Suprapubic skin (tissue), 4 donors: Measurements from ENCODE around the gene SIK2. TPM values are rescaled to one million over a fixed set of nuclear protein-coding genes. Genes with fewer than 3 reads are reported as not detected.

Experiments
- DNase-seq, 2 donors: peaks; one replicate each; pipeline ENCODE4 v3.0.0-alpha.2; 2019; ENCODE audit warnings: low spot score in 2 of 2
- H3K27ac ChIP-seq: fragments of 200-600 bp; sonication (generic); one replicate; pipeline ENCODE4 v1.5.1; 2019
- H3K27me3 ChIP-seq: fragments of 200-600 bp; sonication (generic); one replicate; pipeline ENCODE4 v1.5.1; 2019
- H3K36me3 ChIP-seq: fragments of 200-600 bp; sonication (generic); one replicate; pipeline ENCODE4 v1.5.1; 2019
- H3K4me1 ChIP-seq: fragments of 200-600 bp; sonication (generic); one replicate; pipeline ENCODE4 v1.5.1; 2019
- H3K4me3 ChIP-seq: fragments of 200-600 bp; sonication (generic); one replicate; pipeline ENCODE4 v1.5.1; 2019; ENCODE audit warnings: mild to moderate bottlenecking
- H3K9me3 ChIP-seq: fragments of 200-600 bp; sonication (generic); one replicate; pipeline ENCODE4 v1.5.1; 2019
- EP300 ChIP-seq: sonication (generic); formaldehyde crosslinking; IDR thresholded peaks from one replicate; pipeline ENCODE4 v1.6.1; 2017; ENCODE audit warnings: antibody characterized with exemption
- POLR2A ChIP-seq, 2 donors: fragments of 450-650 bp; IDR thresholded peaks; one replicate each; pipeline ENCODE4 v1.6.1; 2017; ENCODE audit warnings: antibody characterized with exemption in 2 of 2, mild to moderate bottlenecking in 2 of 2, moderate library complexity in 2 of 2
- POLR2AphosphoS5 ChIP-seq, 3 donors: sonication (generic); formaldehyde crosslinking; IDR thresholded peaks; one replicate each; pipeline ENCODE4 v1.6.1; 2017; ENCODE audit warnings: antibody characterized with exemption in 3 of 3
- WGBS: methylation state at CpG from one replicate; pipeline ENCODE4 v1.1.5; 2018; 5-methylcytosine and 5-hydroxymethylcytosine counted together
- total RNA-seq, 4 donors: library from RNA; depleted of rRNA; stranded (reverse); fragments of >200 nt; gene quantifications; one replicate each; pipeline ENCODE4 v1.1.0, GENCODE V29; 2016
- TF ChIP-seq, protein P1 (sequence below), 2 donors: fragments of 200-600 bp in 1 of 2; fragments of 450-650 bp in 1 of 2; sonication (generic) in 1 of 2; IDR thresholded peaks; one replicate each; pipeline ENCODE4 v1.5.1; 2016 to 2019; ENCODE audit warnings: antibody characterized with exemption in 2 of 2, mild to moderate bottlenecking in 1 of 2, moderate library complexity in 1 of 2

The SIK2 gene
- total RNA-seq, 4 donors from 2014 or later, result 13.9 to 29.0 (median 25.1) TPM

DNA sequence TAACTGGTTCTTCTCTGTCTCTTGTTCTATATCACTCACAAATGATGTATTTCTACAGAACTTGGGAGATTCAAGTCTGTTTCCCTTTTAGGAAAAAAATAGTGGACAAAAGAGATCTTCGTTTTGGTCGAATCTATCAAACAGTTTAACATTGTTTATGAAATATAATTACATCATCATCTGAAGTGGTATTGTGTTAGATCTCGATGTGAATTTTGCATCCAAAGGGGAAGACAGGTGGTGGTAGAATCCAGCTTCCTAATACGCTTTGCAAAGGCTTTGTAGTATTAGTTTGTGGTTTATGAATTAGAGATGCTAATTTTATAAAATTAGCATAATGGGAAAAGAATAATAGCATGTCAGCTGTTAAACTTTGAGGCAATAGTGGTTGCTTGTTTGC, 3.4 kb downstream of the SIK2 start:
- Histone ChIP-seq H3K9me3 (no peaks in the 10 kb centered on the region), H3K27ac (no peak overlapping the region), H3K27me3 (no peaks in the 10 kb centered on the region), H3K4me3 (no peak overlapping the region), H3K4me1 (peaks cover 22% of the 10 kb centered on the region), H3K36me3 (no peaks in the 10 kb centered on the region)
- no peak for DNase-seq
- 47% methylated on average over 4 of the region's 4 CpGs for WGBS
- TF ChIP-seq POLR2A (IDR thresholded peaks at IDR 0.05) (no peak), EP300 (no peak), POLR2AphosphoS5 (IDR thresholded peaks at IDR 0.05) (no peak)
- TF ChIP-seq, protein P1, sequence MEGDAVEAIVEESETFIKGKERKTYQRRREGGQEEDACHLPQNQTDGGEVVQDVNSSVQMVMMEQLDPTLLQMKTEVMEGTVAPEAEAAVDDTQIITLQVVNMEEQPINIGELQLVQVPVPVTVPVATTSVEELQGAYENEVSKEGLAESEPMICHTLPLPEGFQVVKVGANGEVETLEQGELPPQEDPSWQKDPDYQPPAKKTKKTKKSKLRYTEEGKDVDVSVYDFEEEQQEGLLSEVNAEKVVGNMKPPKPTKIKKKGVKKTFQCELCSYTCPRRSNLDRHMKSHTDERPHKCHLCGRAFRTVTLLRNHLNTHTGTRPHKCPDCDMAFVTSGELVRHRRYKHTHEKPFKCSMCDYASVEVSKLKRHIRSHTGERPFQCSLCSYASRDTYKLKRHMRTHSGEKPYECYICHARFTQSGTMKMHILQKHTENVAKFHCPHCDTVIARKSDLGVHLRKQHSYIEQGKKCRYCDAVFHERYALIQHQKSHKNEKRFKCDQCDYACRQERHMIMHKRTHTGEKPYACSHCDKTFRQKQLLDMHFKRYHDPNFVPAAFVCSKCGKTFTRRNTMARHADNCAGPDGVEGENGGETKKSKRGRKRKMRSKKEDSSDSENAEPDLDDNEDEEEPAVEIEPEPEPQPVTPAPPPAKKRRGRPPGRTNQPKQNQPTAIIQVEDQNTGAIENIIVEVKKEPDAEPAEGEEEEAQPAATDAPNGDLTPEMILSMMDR (IDR thresholded peaks at IDR 0.05), result no peak

DNA sequence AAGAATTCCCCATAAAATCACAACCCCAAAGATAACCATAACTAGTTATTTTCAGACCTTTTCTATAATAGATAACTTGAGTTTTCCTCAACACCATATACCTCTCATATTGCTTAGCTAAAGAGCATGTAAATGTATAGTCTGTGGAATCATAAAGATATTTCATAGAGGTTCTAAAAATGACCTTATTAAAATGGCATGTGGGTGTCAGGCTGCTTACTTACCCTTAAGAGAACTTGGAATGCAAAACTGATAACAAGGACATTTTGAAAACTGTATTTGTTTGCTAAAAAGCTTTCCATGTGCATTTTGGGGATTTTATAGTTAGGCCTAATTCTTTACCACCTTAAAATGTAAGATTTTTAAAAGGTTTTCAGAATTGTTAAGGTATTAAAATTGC, 4.7 kb downstream of the SIK2 start:
- Histone ChIP-seq H3K27me3 (no peaks in the 10 kb centered on the region), H3K9me3 (no peaks in the 10 kb centered on the region), H3K36me3 (no peaks in the 10 kb centered on the region), H3K4me1 (peaks cover 21% of the 10 kb centered on the region), H3K27ac (no peak overlapping the region), H3K4me3 (no peak overlapping the region)
- no peak for TF ChIP-seq POLR2AphosphoS5 (IDR thresholded peaks at IDR 0.05)
- TF ChIP-seq EP300, result no peak
- TF ChIP-seq POLR2A (IDR thresholded peaks at IDR 0.05), result no peak
- TF ChIP-seq, protein P1 (IDR thresholded peaks at IDR 0.05), result no peak
- DNase-seq, result no peak

- TF ChIP-seq POLR2A (IDR thresholded peaks at IDR 0.05) (no peak), EP300 (no peak)
- TF ChIP-seq, protein P1 (IDR thresholded peaks at IDR 0.05), result no peak
- Histone ChIP-seq H3K36me3 (no peaks in the 10 kb centered on the region), H3K9me3 (no peaks in the 10 kb centered on the region), H3K27ac (no peak overlapping the region), H3K4me3 (no peak overlapping the region), H3K4me1 (peaks cover 26% of the 10 kb centered on the region), H3K27me3 (no peaks in the 10 kb centered on the region)
- no peak for DNase-seq
- whole genome bisulfite sequencing, result 76% methylated on average over 3 of the region's 3 CpGs
Measured at GRCh38 chr11:111607751-111608150, 5.5 kb downstream of the SIK2 start.

GRCh38 chr11:111612224-111612623, 10.0 kb downstream of the SIK2 start:
- peaks cover 9% of the 10 kb centered on the region for H3K36me3 ChIP-seq
- H3K4me1 ChIP-seq, result peaks cover 7% of the 10 kb centered on the region
- H3K4me3 ChIP-seq, result no peak overlapping the region
- peak overlapping the region; percentile 19 for H3K27ac ChIP-seq
- 88% methylated on average over 1 of the region's 1 CpG for WGBS
- DNase-seq, result no peak
- TF ChIP-seq POLR2AphosphoS5 (IDR thresholded peaks at IDR 0.05), result no peak
- no peak for TF ChIP-seq EP300
- TF ChIP-seq POLR2A (IDR thresholded peaks at IDR 0.05), result no peak
- TF ChIP-seq, protein P1 (IDR thresholded peaks at IDR 0.05), result no peak
- no peaks in the 10 kb centered on the region for H3K27me3 ChIP-seq
- no peaks in the 10 kb centered on the region for H3K9me3 ChIP-seq

DNA sequence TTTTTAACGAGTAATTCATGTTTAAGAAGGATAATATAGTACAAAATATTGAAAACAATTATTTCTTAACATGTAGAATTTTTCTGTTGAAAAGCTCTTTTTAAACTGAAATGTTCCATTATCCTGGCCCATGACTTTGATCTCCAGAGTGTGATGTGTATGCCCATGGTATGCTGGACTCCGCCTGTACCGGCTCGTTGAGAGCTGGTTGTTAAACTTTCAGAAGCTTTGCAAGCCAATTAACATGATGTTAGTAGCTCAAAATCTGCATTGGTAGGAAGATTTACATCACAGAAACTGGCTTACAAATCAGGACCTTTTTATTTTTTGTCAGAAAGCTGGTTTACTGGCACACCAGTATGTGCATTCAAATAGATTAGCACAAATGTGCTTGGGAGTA, 15.0 kb downstream of the SIK2 start:
- H3K4me3 ChIP-seq, result no peak overlapping the region
- no peaks in the 10 kb centered on the region for H3K9me3 ChIP-seq
- H3K27me3 ChIP-seq, result no peaks in the 10 kb centered on the region
- H3K36me3 ChIP-seq, result peaks cover 40% of the 10 kb centered on the region
- TF ChIP-seq POLR2AphosphoS5 (IDR thresholded peaks at IDR 0.05), result no peak
- no peak for TF ChIP-seq EP300
- TF ChIP-seq, protein P1 (IDR thresholded peaks at IDR 0.05), result no peak
- no peak for TF ChIP-seq POLR2A (IDR thresholded peaks at IDR 0.05)
- DNase-seq, result no peak
- H3K4me1 ChIP-seq, result peaks cover 2% of the 10 kb centered on the region
- 90% methylated on average over 4 of the region's 4 CpGs for WGBS
- H3K27ac ChIP-seq, result no peak overlapping the region
